Measurements from ENCODE around the gene GLG1.

GLG1 gene

DNA sequence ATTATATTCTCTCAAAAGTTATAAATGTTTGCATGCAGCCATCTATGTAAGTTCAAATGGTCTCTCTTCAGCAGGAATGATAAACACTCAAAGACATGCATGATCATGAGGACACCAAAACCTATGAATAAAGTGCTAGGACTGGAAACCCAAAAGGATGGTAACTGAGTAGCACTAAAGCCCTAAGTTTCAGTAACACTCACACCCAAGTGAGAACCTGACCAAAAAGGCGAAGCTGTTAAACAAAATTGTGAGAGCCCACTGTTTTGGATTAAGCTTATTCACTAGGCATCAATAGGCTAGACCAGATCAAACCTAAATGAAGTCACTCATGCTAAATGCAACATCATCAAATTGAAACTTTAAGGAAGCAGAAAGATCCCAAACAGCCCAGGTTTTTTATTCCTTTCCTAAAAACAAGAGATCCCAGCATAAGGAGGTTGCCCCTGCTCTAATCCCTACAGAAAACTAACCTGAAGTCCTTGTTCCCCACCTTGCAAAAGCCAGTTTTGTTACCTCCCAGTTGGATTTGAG, 42.4 kb downstream of the GLG1 start:
- Histone ChIP-seq H3K4me3 (replicated peaks; ENCODE audit: insufficient read depth, low read length) (no peak overlapping the region), H3K27me3 (ENCODE audit: insufficient read depth, poor library complexity, severe bottlenecking) (no peaks in the 10 kb centered on the region), H3K27ac (replicated peaks) (peak overlapping the region; percentile 47)
- TF ChIP-seq, protein P1, sequence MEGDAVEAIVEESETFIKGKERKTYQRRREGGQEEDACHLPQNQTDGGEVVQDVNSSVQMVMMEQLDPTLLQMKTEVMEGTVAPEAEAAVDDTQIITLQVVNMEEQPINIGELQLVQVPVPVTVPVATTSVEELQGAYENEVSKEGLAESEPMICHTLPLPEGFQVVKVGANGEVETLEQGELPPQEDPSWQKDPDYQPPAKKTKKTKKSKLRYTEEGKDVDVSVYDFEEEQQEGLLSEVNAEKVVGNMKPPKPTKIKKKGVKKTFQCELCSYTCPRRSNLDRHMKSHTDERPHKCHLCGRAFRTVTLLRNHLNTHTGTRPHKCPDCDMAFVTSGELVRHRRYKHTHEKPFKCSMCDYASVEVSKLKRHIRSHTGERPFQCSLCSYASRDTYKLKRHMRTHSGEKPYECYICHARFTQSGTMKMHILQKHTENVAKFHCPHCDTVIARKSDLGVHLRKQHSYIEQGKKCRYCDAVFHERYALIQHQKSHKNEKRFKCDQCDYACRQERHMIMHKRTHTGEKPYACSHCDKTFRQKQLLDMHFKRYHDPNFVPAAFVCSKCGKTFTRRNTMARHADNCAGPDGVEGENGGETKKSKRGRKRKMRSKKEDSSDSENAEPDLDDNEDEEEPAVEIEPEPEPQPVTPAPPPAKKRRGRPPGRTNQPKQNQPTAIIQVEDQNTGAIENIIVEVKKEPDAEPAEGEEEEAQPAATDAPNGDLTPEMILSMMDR (IDR thresholded peaks at IDR 0.05; ENCODE audit: insufficient read depth, low read length): no peak
- TF ChIP-seq, protein P2, sequence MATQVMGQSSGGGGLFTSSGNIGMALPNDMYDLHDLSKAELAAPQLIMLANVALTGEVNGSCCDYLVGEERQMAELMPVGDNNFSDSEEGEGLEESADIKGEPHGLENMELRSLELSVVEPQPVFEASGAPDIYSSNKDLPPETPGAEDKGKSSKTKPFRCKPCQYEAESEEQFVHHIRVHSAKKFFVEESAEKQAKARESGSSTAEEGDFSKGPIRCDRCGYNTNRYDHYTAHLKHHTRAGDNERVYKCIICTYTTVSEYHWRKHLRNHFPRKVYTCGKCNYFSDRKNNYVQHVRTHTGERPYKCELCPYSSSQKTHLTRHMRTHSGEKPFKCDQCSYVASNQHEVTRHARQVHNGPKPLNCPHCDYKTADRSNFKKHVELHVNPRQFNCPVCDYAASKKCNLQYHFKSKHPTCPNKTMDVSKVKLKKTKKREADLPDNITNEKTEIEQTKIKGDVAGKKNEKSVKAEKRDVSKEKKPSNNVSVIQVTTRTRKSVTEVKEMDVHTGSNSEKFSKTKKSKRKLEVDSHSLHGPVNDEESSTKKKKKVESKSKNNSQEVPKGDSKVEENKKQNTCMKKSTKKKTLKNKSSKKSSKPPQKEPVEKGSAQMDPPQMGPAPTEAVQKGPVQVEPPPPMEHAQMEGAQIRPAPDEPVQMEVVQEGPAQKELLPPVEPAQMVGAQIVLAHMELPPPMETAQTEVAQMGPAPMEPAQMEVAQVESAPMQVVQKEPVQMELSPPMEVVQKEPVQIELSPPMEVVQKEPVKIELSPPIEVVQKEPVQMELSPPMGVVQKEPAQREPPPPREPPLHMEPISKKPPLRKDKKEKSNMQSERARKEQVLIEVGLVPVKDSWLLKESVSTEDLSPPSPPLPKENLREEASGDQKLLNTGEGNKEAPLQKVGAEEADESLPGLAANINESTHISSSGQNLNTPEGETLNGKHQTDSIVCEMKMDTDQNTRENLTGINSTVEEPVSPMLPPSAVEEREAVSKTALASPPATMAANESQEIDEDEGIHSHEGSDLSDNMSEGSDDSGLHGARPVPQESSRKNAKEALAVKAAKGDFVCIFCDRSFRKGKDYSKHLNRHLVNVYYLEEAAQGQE (IDR thresholded peaks at IDR 0.05; ENCODE audit: insufficient replicate concordance, low read depth): no peak
- no peak for DNase-seq (ENCODE audit: low read depth in 1 of 2, low spot score in 1 of 2)

DNA sequence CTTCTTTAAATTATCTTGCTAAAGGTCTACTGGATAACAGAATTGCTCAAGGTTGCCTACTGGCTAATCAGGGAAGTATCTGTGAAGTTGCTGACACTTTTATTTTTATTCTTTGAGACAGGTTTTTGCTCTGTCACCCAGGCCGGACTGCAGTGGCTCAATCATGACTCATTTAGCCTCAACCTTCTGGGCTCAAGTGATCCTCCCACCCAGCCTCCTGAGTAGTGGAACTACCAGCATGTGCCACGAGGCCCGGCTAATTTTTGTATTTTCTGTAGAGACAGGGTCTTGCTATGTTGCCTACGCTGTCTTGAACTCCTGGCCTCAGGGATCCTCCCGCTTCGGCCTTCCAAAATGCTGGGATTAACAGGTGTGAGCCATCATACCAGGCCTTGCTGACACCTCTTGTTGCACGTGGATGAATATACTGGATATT, 43.1 kb downstream of the GLG1 start:
- TF ChIP-seq, protein P2 (IDR thresholded peaks at IDR 0.05; ENCODE audit: insufficient replicate concordance, low read depth): no peak
- no peak for TF ChIP-seq POLR2AphosphoS5 (IDR thresholded peaks at IDR 0.05; ENCODE audit: low read depth)
- TF ChIP-seq GABPA (IDR thresholded peaks at IDR 0.05; ENCODE audit: low read depth): no peak
- TF ChIP-seq, protein P1 (IDR thresholded peaks at IDR 0.05; ENCODE audit: insufficient read depth, low read length): no peak
- TF ChIP-seq SPI1 (IDR thresholded peaks at IDR 0.05; ENCODE audit: borderline replicate concordance, low read depth): no peak
- Histone ChIP-seq H3K27ac (replicated peaks) (peak overlapping the region; percentile 47), H3K4me3 (replicated peaks; ENCODE audit: insufficient read depth, low read length) (no peak overlapping the region), H3K27me3 (ENCODE audit: insufficient read depth, poor library complexity, severe bottlenecking) (no peaks in the 10 kb centered on the region)
- DNase-seq (ENCODE audit: low read depth in 1 of 2, low spot score in 1 of 2): peak; percentile 75 to 91

DNA sequence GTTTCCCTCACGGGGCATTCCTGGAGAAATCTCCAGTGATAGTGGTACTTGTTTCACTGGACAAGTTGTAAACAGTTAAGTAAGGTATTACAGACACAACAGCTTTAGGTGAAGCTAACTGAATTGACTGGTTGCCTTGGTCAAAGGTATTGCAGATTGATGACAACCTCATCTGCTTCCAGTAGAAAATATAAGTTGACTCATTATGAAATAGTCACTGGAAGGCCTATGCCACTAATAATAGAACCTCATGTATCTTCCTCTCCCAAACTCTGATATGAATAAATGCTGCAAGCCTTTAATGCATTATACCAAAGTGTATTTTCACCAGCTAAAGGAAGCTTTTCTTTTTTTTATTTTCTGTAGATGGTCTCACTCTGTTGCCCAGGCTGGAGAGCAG, 44.8 kb downstream of the GLG1 start:
- TF ChIP-seq, protein P1 (IDR thresholded peaks at IDR 0.05; ENCODE audit: insufficient read depth, low read length): no peak
- TF ChIP-seq SPI1 (IDR thresholded peaks at IDR 0.05; ENCODE audit: borderline replicate concordance, low read depth) (no peak), POLR2AphosphoS5 (IDR thresholded peaks at IDR 0.05; ENCODE audit: low read depth) (no peak), GABPA (IDR thresholded peaks at IDR 0.05; ENCODE audit: low read depth) (no peak)
- TF ChIP-seq, protein P2 (IDR thresholded peaks at IDR 0.05; ENCODE audit: insufficient replicate concordance, low read depth): no peak
- no peak overlapping the region for H3K27ac ChIP-seq (replicated peaks)
- H3K4me3 ChIP-seq (replicated peaks; ENCODE audit: insufficient read depth, low read length): no peak overlapping the region
- H3K27me3 ChIP-seq (ENCODE audit: insufficient read depth, poor library complexity, severe bottlenecking): no peaks in the 10 kb centered on the region
- DNase-seq (ENCODE audit: low read depth in 1 of 2, low spot score in 1 of 2): no peak
